ENCODE measurements around the gene ZNF135. TPM values are rescaled to one million over a fixed set of nuclear protein-coding genes. Genes with fewer than 3 reads are reported as not detected.

Gene ZNF135
- total and polyA plus RNA-seq, 2 experiments from 2014 or later: 4.8 to 10.3 TPM

GRCh38 chr19:58020129-58020528, 39.0 kb upstream of the ZNF135 start:
- H3K36me3 Mint-ChIP-seq (ENCODE audit: low read depth): peaks cover 24% of the 10 kb centered on the region
- no peak overlapping the region for H3K4me3 Mint-ChIP-seq
- Histone ChIP-seq H2AFZ (no peak overlapping the region), H3K27me3 (ENCODE audit: insufficient read depth) (no peaks in the 10 kb centered on the region), H4K20me1 (replicated peaks; ENCODE audit: insufficient read depth) (no peaks in the 10 kb centered on the region), H3K79me2 (replicated peaks; ENCODE audit: insufficient read depth) (no peaks in the 10 kb centered on the region), H3K4me1 (ENCODE audit: insufficient read depth) (no peaks in the 10 kb centered on the region), H3K4me3 (no peak overlapping the region), H3F3A (replicated peaks; ENCODE audit: low read depth) (no peaks in the 10 kb centered on the region), H3K27ac (ENCODE audit: low read depth) (no peak overlapping the region), H3K4me2 (no peak overlapping the region), H3K36me3 (ENCODE audit: insufficient read depth) (no peaks in the 10 kb centered on the region), H3K9me2 (ENCODE audit: insufficient read depth) (no peaks in the 10 kb centered on the region)
- ATAC-seq (no peak), DNase-seq (ENCODE audit: low spot score) (no peak)
- H3K27me3 Mint-ChIP-seq (ENCODE audit: insufficient read depth, low read depth, poor library complexity): peaks cover 9% of the 10 kb centered on the region
- peaks cover 85% of the 10 kb centered on the region for H3K9me3 Mint-ChIP-seq
- no peaks in the 10 kb centered on the region for H3K4me1 Mint-ChIP-seq
- no peak for TF ChIP-seq ZNF114 (CRISPR knock-in tag; IDR thresholded peaks at IDR 0.05)
- TF ChIP-seq REST (IDR thresholded peaks at IDR 0.05; ENCODE audit: unreplicated experiment): no peak
- TF ChIP-seq STAT1 (IDR thresholded peaks at IDR 0.05; ENCODE audit: unreplicated experiment): no peak
- TF ChIP-seq ZNF462 (CRISPR knock-in tag; IDR thresholded peaks at IDR 0.05): no peak
- no peak for TF ChIP-seq ETS1 (IDR thresholded peaks at IDR 0.05)
- TF ChIP-seq ZNF331 (CRISPR knock-in tag; IDR thresholded peaks at IDR 0.05; ENCODE audit: low read depth): no peak
- no peak for TF ChIP-seq NANOG (IDR thresholded peaks at IDR 0.05; ENCODE audit: borderline replicate concordance)
- TF ChIP-seq EZH2 (IDR thresholded peaks at IDR 0.05; ENCODE audit: low read depth, unreplicated experiment): no peak
- no peak for TF ChIP-seq EZH2phosphoT487 (IDR thresholded peaks at IDR 0.05; ENCODE audit: unreplicated experiment)
- no peak for TF ChIP-seq POLR2AphosphoS5 (IDR thresholded peaks at IDR 0.05; ENCODE audit: low read depth)
- TF ChIP-seq JUNB (IDR thresholded peaks at IDR 0.05; ENCODE audit: unreplicated experiment): no peak
- TF ChIP-seq CREB1 (CRISPR knock-in tag; IDR thresholded peaks at IDR 0.05; ENCODE audit: low read depth): no peak
- no peak for TF ChIP-seq CTCF (conservative IDR thresholded peaks at IDR 0.05; ENCODE audit: low read depth in 2 of 2)
- no peak overlapping the region for H3K27ac Mint-ChIP-seq
